Transverse colon (tissue), 4 donors: ENCODE measurements around the gene MIP. TPM values are rescaled to one million over a fixed set of nuclear protein-coding genes. Genes with fewer than 3 reads are reported as not detected.
"Not testable (repeated sequence)": the region's sequence is repeated elsewhere in the genome, so short reads cannot be mapped to it uniquely, and the experiment has no call there.

Experiments
- DNase-seq: peaks from one replicate; pipeline ENCODE4 v3.0.0-alpha.2; 2019
- H3K27ac ChIP-seq, 4 donors: fragments of 200-600 bp; sonication (generic); 2 replicates each; pipeline ENCODE4 v1.5.1; 2016 to 2018; ENCODE audit warnings: inconsistent platforms in 4 of 4
- H3K27me3 ChIP-seq: fragments of 200-600 bp; sonication (generic); 2 replicates; pipeline ENCODE4 v1.5.1; 2017; ENCODE audit warnings: inconsistent platforms
- H3K36me3 ChIP-seq, 4 donors: fragments of 200-600 bp; sonication (generic); 2 replicates each; pipeline ENCODE4 v1.5.1; 2017 to 2019; ENCODE audit warnings: inconsistent platforms in 4 of 4
- H3K4me1 ChIP-seq, 4 donors: fragments of 200-600 bp; sonication (generic); 2 replicates each; pipeline ENCODE4 v1.5.1; 2017 to 2020; ENCODE audit warnings: inconsistent platforms in 4 of 4
- H3K4me3 ChIP-seq, 4 donors: fragments of 200-600 bp; sonication (generic); 1 replicate in 1 of 4; 2 replicates in 3 of 4; pipeline versions ENCODE4 v1.5.1 to v1.6.1; 2017 to 2019; ENCODE audit warnings: inconsistent platforms in 4 of 4
- H3K9me3 ChIP-seq, 2 donors: fragments of 200-600 bp; sonication (generic); 2 replicates each; pipeline ENCODE4 v1.5.1; 2017 to 2019; ENCODE audit warnings: inconsistent platforms in 2 of 2
- CTCF ChIP-seq, 5 experiments: fragments of 200-600 bp in 3 of 5; fragments of 450-650 bp in 2 of 5; sonication (generic) in 3 of 5; IDR thresholded peaks; 1 replicate in 2 of 5; 2 replicates in 3 of 5; pipeline ENCODE4 v1.5.1; 2016 to 2017; ENCODE audit warnings: antibody characterized with exemption in 5 of 5, inconsistent platforms in 3 of 5, mild to moderate bottlenecking in 2 of 5, moderate library complexity in 1 of 5
- EP300 ChIP-seq: sonication (generic); formaldehyde crosslinking; IDR thresholded peaks from one replicate; pipeline ENCODE4 v1.6.1; 2017; ENCODE audit warnings: antibody characterized with exemption, low read depth
- POLR2A ChIP-seq: fragments of 450-650 bp; IDR thresholded peaks from one replicate; pipeline ENCODE4 v1.6.1; 2016; ENCODE audit warnings: antibody characterized with exemption, mild to moderate bottlenecking, moderate library complexity
- POLR2AphosphoS5 ChIP-seq, 3 donors: sonication (generic); formaldehyde crosslinking; IDR thresholded peaks; one replicate each; pipeline ENCODE4 v1.6.1; 2016; ENCODE audit warnings: antibody characterized with exemption in 3 of 3
- WGBS, 2 donors: methylation state at CpG; one replicate each; pipeline ENCODE4 v1.1.5; 2018; ENCODE audit warnings: low coverage in 1 of 2; 5-methylcytosine and 5-hydroxymethylcytosine counted together
- in situ Hi-C, 4 donors: fragments of 200-750 bp; cut with MboI; loops; one replicate each; pipeline versions ENCODE4 v1.15.0 to v1.15.1; 2017; ENCODE audit warnings: low sequenced_read_pairs in 3 of 4, low pct_ligation_motif_present in 1 of 4, low pct_unique_long_range_greater_than_20kb in 1 of 4
- intact Hi-C: fragments of 100-400 bp; cut with DNase I; formaldehyde crosslinking; loops from one replicate; pipeline ENCODE4 v1.15.1; 2023; ENCODE audit warnings: low total_unique reads
- total RNA-seq, 4 donors: library from RNA; depleted of rRNA; stranded (reverse); fragments of >200 nt; gene quantifications; one replicate each; pipeline ENCODE4 v1.1.0, GENCODE V29; 2016

MIP gene
- total RNA-seq, 4 donors from 2014 or later: not detected

- Histone ChIP-seq H3K9me3 (no peaks in the 10 kb centered on the region), H3K27ac (no peak overlapping the region), H3K4me3 (no peak overlapping the region), H3K4me1 (no peaks in the 10 kb centered on the region), H3K36me3 (no peaks in the 10 kb centered on the region), H3K27me3 (no peaks in the 10 kb centered on the region)
- intact Hi-C loops (no loop called here), in situ Hi-C loops (no loop called here)
- WGBS, 2 donors: 89% methylated on average over 3 of the region's 7 CpGs; no CpG with 5 or more reads in 1 of the 2 donors
- DNase-seq: no peak
- no peak for TF ChIP-seq POLR2AphosphoS5 (IDR thresholded peaks at IDR 0.05)
- TF ChIP-seq EP300: no peak
- no peak for TF ChIP-seq POLR2A
- no peak for TF ChIP-seq CTCF (IDR thresholded peaks at IDR 0.05)
These were observed 41.1 kb downstream of the MIP start for GRCh38 chr12:56413392-56413791.

DNA sequence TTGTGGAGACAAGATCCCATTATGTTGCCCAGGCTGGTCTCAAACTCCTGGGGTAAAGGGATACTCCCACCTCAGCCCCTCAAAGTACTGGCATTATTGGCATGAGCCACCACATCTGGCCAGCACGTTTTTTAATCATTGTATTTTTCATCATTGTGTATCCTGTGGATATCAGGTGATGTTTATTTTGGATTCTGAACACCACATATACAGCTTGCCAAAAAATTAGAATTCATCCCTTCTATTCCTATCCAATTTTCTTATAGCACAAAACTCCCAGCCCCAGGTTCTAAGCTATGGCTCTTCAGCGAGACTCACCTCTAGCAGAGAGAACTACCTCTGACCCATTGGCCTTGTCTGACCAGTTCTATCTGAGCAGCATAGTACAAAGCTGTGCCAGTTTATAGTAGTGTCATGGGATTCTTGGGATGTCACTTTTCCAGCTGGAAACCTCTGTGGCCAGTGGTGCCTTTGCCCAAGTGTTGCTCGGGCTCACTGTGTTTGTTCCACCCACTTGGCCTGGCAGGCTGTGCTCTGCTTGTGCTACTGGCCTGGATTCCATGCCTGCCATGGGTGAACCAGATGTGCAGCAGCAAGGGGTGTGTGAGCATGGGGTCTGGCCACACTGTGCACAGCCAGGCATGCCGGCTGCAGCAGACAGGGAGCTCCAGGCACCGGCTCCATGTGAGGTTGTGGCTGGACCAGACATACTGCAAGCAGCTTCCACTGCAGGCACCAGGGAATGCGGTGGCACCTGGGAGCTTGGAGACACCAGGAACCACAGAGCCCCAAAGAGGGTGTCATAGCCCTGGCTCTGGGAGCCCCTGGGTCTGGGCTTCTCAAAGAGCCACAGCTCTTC lies 42.4 kb downstream of the MIP start:
- Histone ChIP-seq H3K9me3 (no peaks in the 10 kb centered on the region), H3K27me3 (no peaks in the 10 kb centered on the region), H3K4me1 (no peaks in the 10 kb centered on the region), H3K36me3 (no peaks in the 10 kb centered on the region), H3K27ac (no peak overlapping the region), H3K4me3 (no peak overlapping the region)
- in situ Hi-C loops (no loop called here), intact Hi-C loops (no loop called here)
- no peak for TF ChIP-seq POLR2AphosphoS5 (IDR thresholded peaks at IDR 0.05)
- TF ChIP-seq EP300: no peak
- no peak for TF ChIP-seq CTCF (IDR thresholded peaks at IDR 0.05)
- no peak for TF ChIP-seq POLR2A
- DNase-seq: no peak
- WGBS, 2 donors: 70 to 91% methylated on average over 2 to 6 of the region's 6 CpGs

DNA sequence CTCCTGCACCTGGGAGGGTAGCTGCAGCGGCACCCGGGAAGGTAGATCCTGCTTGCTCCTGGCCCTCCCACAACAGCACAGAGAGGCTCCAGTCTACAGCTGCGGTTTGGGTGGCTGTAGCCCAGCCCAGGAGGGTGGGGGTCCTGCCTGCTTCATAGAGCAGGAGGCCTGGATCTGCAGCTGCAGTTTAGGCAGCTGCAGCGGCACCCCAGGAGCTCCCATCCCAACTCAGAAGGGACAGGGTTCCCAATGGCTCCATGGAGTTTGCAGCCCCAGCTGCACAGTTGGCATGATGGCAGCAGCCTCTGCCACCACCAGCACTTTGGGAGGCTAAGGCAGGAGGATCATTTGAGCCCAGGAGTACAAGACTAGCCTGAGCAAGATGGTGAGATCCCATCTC lies 43.7 kb downstream of the MIP start:
- no peak for DNase-seq
- intact Hi-C loops (no loop called here), in situ Hi-C loops (no loop called here)
- H3K4me3 ChIP-seq: no peak overlapping the region
- H3K36me3 ChIP-seq: no peaks in the 10 kb centered on the region
- no peaks in the 10 kb centered on the region for H3K4me1 ChIP-seq
- H3K9me3 ChIP-seq: no peaks in the 10 kb centered on the region
- TF ChIP-seq POLR2A (no peak), CTCF (IDR thresholded peaks at IDR 0.05) (no peak), POLR2AphosphoS5 (IDR thresholded peaks at IDR 0.05) (no peak)
- H3K27ac ChIP-seq: no peak overlapping the region
- H3K27me3 ChIP-seq: no peaks in the 10 kb centered on the region
- 87% methylated on average over 4 of the region's 4 CpGs; no CpG with 5 or more reads in 1 of the 2 donors for WGBS, 2 donors

- Histone ChIP-seq H3K36me3 (no peaks in the 10 kb centered on the region), H3K9me3 (no peaks in the 10 kb centered on the region)
- 79 to 92% methylated on average over 2 to 5 of the region's 5 CpGs for WGBS, 2 donors
These were observed 45.5 kb downstream of the MIP start for GRCh38 chr12:56408799-56409417.

GRCh38 chr12:56404227-56404626 lies 50.2 kb downstream of the MIP start:
- intact Hi-C loops, in situ Hi-C loops: not testable (repeated sequence)

More at GRCh38 chr12:56408799-56409417, 45.5 kb downstream of the MIP start:
- in situ Hi-C loops (no loop called here), intact Hi-C loops (no loop called here)
- Histone ChIP-seq H3K27ac (no peak overlapping the region), H3K4me3 (no peak overlapping the region), H3K27me3 (no peaks in the 10 kb centered on the region), H3K4me1 (no peaks in the 10 kb centered on the region)
- TF ChIP-seq EP300: no peak
- no peak for TF ChIP-seq POLR2AphosphoS5 (IDR thresholded peaks at IDR 0.05)
- TF ChIP-seq POLR2A: no peak
- TF ChIP-seq CTCF (IDR thresholded peaks at IDR 0.05): no peak
- DNase-seq: no peak

GRCh38 chr12:56401612-56402011 lies 52.8 kb downstream of the MIP start:
- intact Hi-C loops, H3K27ac ChIP-seq, H3K36me3 ChIP-seq, H3K27me3 ChIP-seq, H3K4me1 ChIP-seq, H3K4me3 ChIP-seq, H3K9me3 ChIP-seq, DNase-seq, in situ Hi-C loops: not testable (repeated sequence)

More at GRCh38 chr12:56404227-56404626, 50.2 kb downstream of the MIP start:
- not testable (repeated sequence) for H3K4me3 ChIP-seq, H3K4me1 ChIP-seq, H3K9me3 ChIP-seq, H3K27ac ChIP-seq, H3K27me3 ChIP-seq, H3K36me3 ChIP-seq, DNase-seq
- 81 to 89% methylated on average over 3 of the region's 3 CpGs for WGBS, 2 donors
